CD4-positive, CD25-positive, alpha-beta regulatory T cell (primary cell): ENCODE results near the gene NEDD4. TPM values are rescaled to one million over a fixed set of nuclear protein-coding genes. Genes with fewer than 3 reads are reported as not detected.
"Not testable (repeated sequence)": the region's sequence is repeated elsewhere in the genome, so short reads cannot be mapped to it uniquely, and the experiment has no call there.

Source experiments
- ATAC-seq, 2 donors: fragments of 150-1000 bp; cut with Tn5 transposase; one replicate each; pipeline ENCODE4 v1.10.0; 2021; ENCODE audit warnings: low read depth in 2 of 2, moderate number of reproducible peaks in 2 of 2, moderate library complexity in 1 of 2
- DNase-seq, 3 donors: peaks; one replicate each; pipeline versions ENCODE4 v3.0.0 to v3.0.0-alpha.2; 2012 to 2022; ENCODE audit warnings: mixed read lengths in 1 of 3
- H3K27ac ChIP-seq: one replicate; pipeline ENCODE4 v1.7.0; 2013; ENCODE audit warnings: mild to moderate bottlenecking, low read length; ENCODE audit not compliant: insufficient read depth, poor library complexity, severe bottlenecking
- H3K27me3 ChIP-seq: one replicate; pipeline ENCODE4 v1.7.0; 2013; ENCODE audit warnings: low read length; ENCODE audit not compliant: control insufficient read depth, insufficient read depth
- H3K36me3 ChIP-seq: one replicate; pipeline ENCODE4 v1.7.0; 2013; ENCODE audit warnings: mild to moderate bottlenecking, low read length, moderate library complexity; ENCODE audit not compliant: control insufficient read depth, insufficient read depth
- H3K4me1 ChIP-seq: 2 replicates; pipeline ENCODE4 v1.7.0; 2013; ENCODE audit warnings: mild to moderate bottlenecking, low read length; ENCODE audit not compliant: insufficient read depth, control insufficient read depth, poor library complexity, severe bottlenecking
- H3K4me3 ChIP-seq: one replicate; pipeline ENCODE4 v1.7.0; 2013; ENCODE audit warnings: low read depth, mild to moderate bottlenecking, low read length, moderate library complexity
- H3K9me3 ChIP-seq, 2 experiments: 1 replicate in 1 of 2; 2 replicates in 1 of 2; pipeline ENCODE4 v1.7.0; 2013; ENCODE audit warnings: low read length in 2 of 2, mild to moderate bottlenecking in 1 of 2, moderate library complexity in 1 of 2; ENCODE audit not compliant: control insufficient read depth in 2 of 2
- H3K27ac Mint-ChIP-seq, 3 donors: one replicate each; pipeline ENCODE4 v1.8.0; 2020 to 2022; ENCODE audit warnings: mild to moderate bottlenecking in 3 of 3, mixed read lengths in 3 of 3, moderate library complexity in 2 of 3
- H3K27me3 Mint-ChIP-seq: one replicate; pipeline ENCODE4 v1.8.0; 2022; ENCODE audit warnings: mild to moderate bottlenecking, mixed read lengths
- H3K36me3 Mint-ChIP-seq: one replicate; pipeline ENCODE4 v1.8.0; 2020; ENCODE audit warnings: mixed read lengths
- H3K4me1 Mint-ChIP-seq, 4 donors: one replicate each; pipeline ENCODE4 v1.8.0; 2020 to 2022; ENCODE audit warnings: mixed read lengths in 4 of 4, mild to moderate bottlenecking in 1 of 4
- H3K4me3 Mint-ChIP-seq, 4 donors: one replicate each; pipeline ENCODE4 v1.8.0; 2020 to 2022; ENCODE audit warnings: mild to moderate bottlenecking in 4 of 4, mixed read lengths in 4 of 4, moderate library complexity in 3 of 4
- H3K9me3 Mint-ChIP-seq, 7 donors: one replicate each; pipeline ENCODE4 v1.8.0; 2020 to 2022; ENCODE audit warnings: mixed read lengths in 7 of 7, mild to moderate bottlenecking in 3 of 7, moderate library complexity in 2 of 7
- polyA plus RNA-seq, 4 donors: library from polyadenylated mRNA; unstranded; fragments of 300-500 nt; fragmentation: Illumina TruSeq; gene quantifications; one replicate each; pipeline ENCODE4 v1.2.3, GENCODE V29; 2021
- total RNA-seq: library from RNA; stranded (reverse); gene quantifications from one replicate; pipeline ENCODE4 v1.2.3, GENCODE V29; 2022

Gene NEDD4
- total and polyA plus RNA-seq, 5 donors from 2014 or later: 2.4 to 10.0 (median 5.6) TPM

- no peak for DNase-seq
- Histone ChIP-seq H3K36me3 (no peaks in the 10 kb centered on the region), H3K27me3 (no peaks in the 10 kb centered on the region), H3K4me1 (no peaks in the 10 kb centered on the region), H3K27ac (no peak overlapping the region), H3K9me3 (no peaks in the 10 kb centered on the region), H3K4me3 (no peak overlapping the region)
- H3K9me3 Mint-ChIP-seq: peaks cover 0 to 1% (median 0%) of the 10 kb centered on the region in 7 donors
- no peak for ATAC-seq
- H3K4me1 Mint-ChIP-seq: peaks cover 0 to 22% (median 9%) of the 10 kb centered on the region in 4 donors
- H3K27me3 Mint-ChIP-seq: peaks cover 7% of the 10 kb centered on the region
- no peaks in the 10 kb centered on the region for H3K36me3 Mint-ChIP-seq
- no peak overlapping the region for H3K4me3 Mint-ChIP-seq
- no peak overlapping the region for H3K27ac Mint-ChIP-seq
Observed at GRCh38 chr15:56035166-56035565, 41.8 kb upstream of the NEDD4 start.

- Mint-ChIP-seq H3K36me3 (no peaks in the 10 kb centered on the region), H3K27ac (no peak overlapping the region), H3K4me1 (peaks cover 0 to 20% (median 8%) of the 10 kb centered on the region in 4 donors), H3K4me3 (no peak overlapping the region), H3K9me3 (peaks cover 0 to 1% (median 0%) of the 10 kb centered on the region in 7 donors), H3K27me3 (peaks cover 7% of the 10 kb centered on the region)
- H3K27me3 ChIP-seq: no peaks in the 10 kb centered on the region
- no peak for DNase-seq
- no peak overlapping the region for H3K27ac ChIP-seq
- no peaks in the 10 kb centered on the region for H3K36me3 ChIP-seq
- H3K9me3 ChIP-seq: no peaks in the 10 kb centered on the region
- H3K4me3 ChIP-seq: no peak overlapping the region
- no peaks in the 10 kb centered on the region for H3K4me1 ChIP-seq
- ATAC-seq: no peak
Observed at GRCh38 chr15:56034514-56034913, 41.1 kb upstream of the NEDD4 start.

- H3K9me3 ChIP-seq: no peaks in the 10 kb centered on the region
- no peak for DNase-seq
- Mint-ChIP-seq H3K27me3 (peaks cover 7% of the 10 kb centered on the region), H3K4me1 (peaks cover 0 to 3% (median under 1%) of the 10 kb centered on the region in 4 donors), H3K4me3 (no peak overlapping the region), H3K27ac (no peak overlapping the region), H3K9me3 (peaks cover 0 to 1% (median 0%) of the 10 kb centered on the region in 7 donors), H3K36me3 (no peaks in the 10 kb centered on the region)
- no peaks in the 10 kb centered on the region for H3K36me3 ChIP-seq
- ATAC-seq: no peak
- no peaks in the 10 kb centered on the region for H3K4me1 ChIP-seq
- no peak overlapping the region for H3K27ac ChIP-seq
- H3K27me3 ChIP-seq: no peaks in the 10 kb centered on the region
- no peak overlapping the region for H3K4me3 ChIP-seq
Observed at GRCh38 chr15:56032373-56032772, 39.0 kb upstream of the NEDD4 start.

GRCh38 chr15:56031836-56032235 is 38.4 kb upstream of the NEDD4 start:
- DNase-seq (no peak), ATAC-seq (no peak)
- Mint-ChIP-seq H3K27me3 (peaks cover 11% of the 10 kb centered on the region), H3K9me3 (peaks cover 0 to 4% (median 0%) of the 10 kb centered on the region in 7 donors), H3K4me3 (no peak overlapping the region), H3K36me3 (no peaks in the 10 kb centered on the region), H3K4me1 (peaks cover 0 to 3% (median 0%) of the 10 kb centered on the region in 4 donors), H3K27ac (no peak overlapping the region)
- H3K4me3 ChIP-seq: no peak overlapping the region
- no peaks in the 10 kb centered on the region for H3K36me3 ChIP-seq
- H3K4me1 ChIP-seq: no peaks in the 10 kb centered on the region
- H3K27ac ChIP-seq: no peak overlapping the region
- no peaks in the 10 kb centered on the region for H3K9me3 ChIP-seq
- no peaks in the 10 kb centered on the region for H3K27me3 ChIP-seq

- no peaks in the 10 kb centered on the region for H3K27me3 ChIP-seq
- Mint-ChIP-seq H3K9me3 (peaks cover 0 to 4% (median 0%) of the 10 kb centered on the region in 7 donors), H3K4me3 (no peak overlapping the region), H3K36me3 (no peaks in the 10 kb centered on the region), H3K27me3 (peaks cover 13% of the 10 kb centered on the region), H3K4me1 (peaks cover 0 to 3% (median 0%) of the 10 kb centered on the region in 4 donors), H3K27ac (no peak overlapping the region)
- H3K4me3 ChIP-seq: no peak overlapping the region
- H3K36me3 ChIP-seq: no peaks in the 10 kb centered on the region
- H3K27ac ChIP-seq: no peak overlapping the region
- no peaks in the 10 kb centered on the region for H3K4me1 ChIP-seq
- H3K9me3 ChIP-seq: no peaks in the 10 kb centered on the region
- ATAC-seq (no peak), DNase-seq (no peak)
Observed at GRCh38 chr15:56031402-56031801, 38.0 kb upstream of the NEDD4 start.

- no peaks in the 10 kb centered on the region for H3K4me1 ChIP-seq
- H3K9me3 Mint-ChIP-seq: peaks cover 0 to 4% (median 2%) of the 10 kb centered on the region in 7 donors
- H3K36me3 ChIP-seq: no peaks in the 10 kb centered on the region
- H3K4me3 Mint-ChIP-seq: no peak overlapping the region
- H3K9me3 ChIP-seq: no peaks in the 10 kb centered on the region
- ATAC-seq: no peak
- no peak overlapping the region for H3K27ac Mint-ChIP-seq
- H3K27me3 Mint-ChIP-seq: peaks cover 15% of the 10 kb centered on the region
- no peaks in the 10 kb centered on the region for H3K36me3 Mint-ChIP-seq
- H3K27me3 ChIP-seq: no peaks in the 10 kb centered on the region
- H3K4me1 Mint-ChIP-seq: no peaks in the 10 kb centered on the region
- DNase-seq: no peak
- no peak overlapping the region for H3K4me3 ChIP-seq
- no peak overlapping the region for H3K27ac ChIP-seq
Observed at GRCh38 chr15:56028430-56028829, 35.0 kb upstream of the NEDD4 start.

- not testable (repeated sequence) for H3K27me3 ChIP-seq, H3K4me1 Mint-ChIP-seq, H3K4me3 Mint-ChIP-seq, H3K9me3 ChIP-seq, DNase-seq, H3K36me3 Mint-ChIP-seq, H3K27ac ChIP-seq, H3K9me3 Mint-ChIP-seq, H3K4me3 ChIP-seq, H3K27ac Mint-ChIP-seq, H3K4me1 ChIP-seq, ATAC-seq, H3K36me3 ChIP-seq
- H3K27me3 Mint-ChIP-seq: peaks cover 27% of the 10 kb centered on the region
Observed at GRCh38 chr15:56023160-56023559, 29.7 kb upstream of the NEDD4 start.

- Histone ChIP-seq H3K4me1 (no peaks in the 10 kb centered on the region), H3K4me3 (no peak overlapping the region), H3K27ac (no peak overlapping the region), H3K36me3 (no peaks in the 10 kb centered on the region), H3K9me3 (no peaks in the 10 kb centered on the region), H3K27me3 (peaks cover 3% of the 10 kb centered on the region)
- Mint-ChIP-seq H3K9me3 (peaks cover 0 to 8% (median 4%) of the 10 kb centered on the region in 7 donors), H3K4me3 (no peak overlapping the region), H3K27ac (no peak overlapping the region), H3K4me1 (peaks cover 0 to 2% (median 0%) of the 10 kb centered on the region in 4 donors), H3K27me3 (peaks cover 30% of the 10 kb centered on the region), H3K36me3 (no peaks in the 10 kb centered on the region)
- no peak for ATAC-seq
- DNase-seq: no peak
Observed at GRCh38 chr15:56019819-56020486, 26.5 kb upstream of the NEDD4 start.
